Fibroblast of mammary gland (primary cell): ENCODE data around the gene USP12.

Experiments used
- DNase-seq: peaks from one replicate; pipeline ENCODE4 v3.0.0-alpha.2; 2010; ENCODE audit warnings: low read depth
- H3K4me3 ChIP-seq: 2 replicates; pipeline ENCODE4 v1.5.1; 2011; ENCODE audit warnings: low read depth, mild to moderate bottlenecking, low read length, moderate library complexity; ENCODE audit not compliant: control insufficient read depth
- TF ChIP-seq, protein P1 (sequence below): conservative IDR thresholded peaks from 2 replicates; pipeline ENCODE4 v1.5.1; 2011; ENCODE audit warnings: low read depth, low read length, inconsistent platforms; ENCODE audit not compliant: control insufficient read depth, insufficient read depth

The USP12 gene

DNA sequence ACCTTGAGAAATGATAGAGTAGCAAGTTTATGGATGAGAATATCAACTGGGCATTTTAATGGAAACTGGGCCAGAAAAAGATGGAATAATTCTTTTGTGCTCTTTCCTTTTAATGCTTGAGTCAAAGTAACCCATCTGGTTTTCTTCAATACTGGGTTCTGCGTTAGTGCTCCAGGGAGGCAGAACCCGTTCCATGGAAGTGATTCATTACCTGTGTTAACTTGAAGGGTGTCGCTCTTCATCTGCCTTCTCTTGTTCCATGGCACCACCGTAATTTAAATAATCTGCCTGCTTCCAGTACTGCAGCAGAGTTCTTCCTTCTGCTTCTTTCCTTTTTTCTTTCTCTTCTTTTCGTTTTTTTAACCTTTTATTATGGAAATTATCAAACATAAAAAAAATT, 14.7 kb upstream of the USP12 start:
- TF ChIP-seq, protein P1, sequence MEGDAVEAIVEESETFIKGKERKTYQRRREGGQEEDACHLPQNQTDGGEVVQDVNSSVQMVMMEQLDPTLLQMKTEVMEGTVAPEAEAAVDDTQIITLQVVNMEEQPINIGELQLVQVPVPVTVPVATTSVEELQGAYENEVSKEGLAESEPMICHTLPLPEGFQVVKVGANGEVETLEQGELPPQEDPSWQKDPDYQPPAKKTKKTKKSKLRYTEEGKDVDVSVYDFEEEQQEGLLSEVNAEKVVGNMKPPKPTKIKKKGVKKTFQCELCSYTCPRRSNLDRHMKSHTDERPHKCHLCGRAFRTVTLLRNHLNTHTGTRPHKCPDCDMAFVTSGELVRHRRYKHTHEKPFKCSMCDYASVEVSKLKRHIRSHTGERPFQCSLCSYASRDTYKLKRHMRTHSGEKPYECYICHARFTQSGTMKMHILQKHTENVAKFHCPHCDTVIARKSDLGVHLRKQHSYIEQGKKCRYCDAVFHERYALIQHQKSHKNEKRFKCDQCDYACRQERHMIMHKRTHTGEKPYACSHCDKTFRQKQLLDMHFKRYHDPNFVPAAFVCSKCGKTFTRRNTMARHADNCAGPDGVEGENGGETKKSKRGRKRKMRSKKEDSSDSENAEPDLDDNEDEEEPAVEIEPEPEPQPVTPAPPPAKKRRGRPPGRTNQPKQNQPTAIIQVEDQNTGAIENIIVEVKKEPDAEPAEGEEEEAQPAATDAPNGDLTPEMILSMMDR = no peak
- no peak for DNase-seq
- H3K4me3 ChIP-seq = no peak overlapping the region

DNA sequence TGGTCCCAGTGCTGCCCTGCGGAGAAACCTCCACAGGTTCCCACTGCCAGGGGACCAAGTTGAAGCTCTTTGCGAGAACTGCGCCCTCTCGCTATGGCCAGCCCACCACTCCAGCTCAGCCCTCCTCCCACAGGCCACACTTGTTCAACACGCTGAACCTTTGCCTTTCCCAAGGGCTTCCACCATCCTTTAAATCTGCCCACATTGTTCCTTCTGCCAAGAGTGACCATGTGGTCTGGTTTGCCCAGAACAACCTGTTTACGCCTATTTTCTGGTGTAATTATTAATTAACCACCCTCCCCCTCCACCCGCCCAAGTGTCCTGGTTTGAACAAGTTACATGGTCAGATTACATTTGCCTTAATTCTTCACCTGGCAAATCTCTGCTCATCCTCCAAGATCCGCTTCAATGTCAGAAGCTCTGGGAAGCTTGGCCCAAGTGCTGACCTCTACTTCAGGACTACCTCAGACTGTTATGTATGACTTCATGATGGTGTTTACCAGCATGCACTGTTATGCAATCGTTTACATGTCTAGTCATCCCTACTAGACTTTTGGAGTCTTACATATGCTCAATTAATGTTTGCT, 12.0 kb upstream of the USP12 start:
- TF ChIP-seq, protein P1 = no peak
- peak; percentile 87 for DNase-seq
- no peak overlapping the region for H3K4me3 ChIP-seq

DNA sequence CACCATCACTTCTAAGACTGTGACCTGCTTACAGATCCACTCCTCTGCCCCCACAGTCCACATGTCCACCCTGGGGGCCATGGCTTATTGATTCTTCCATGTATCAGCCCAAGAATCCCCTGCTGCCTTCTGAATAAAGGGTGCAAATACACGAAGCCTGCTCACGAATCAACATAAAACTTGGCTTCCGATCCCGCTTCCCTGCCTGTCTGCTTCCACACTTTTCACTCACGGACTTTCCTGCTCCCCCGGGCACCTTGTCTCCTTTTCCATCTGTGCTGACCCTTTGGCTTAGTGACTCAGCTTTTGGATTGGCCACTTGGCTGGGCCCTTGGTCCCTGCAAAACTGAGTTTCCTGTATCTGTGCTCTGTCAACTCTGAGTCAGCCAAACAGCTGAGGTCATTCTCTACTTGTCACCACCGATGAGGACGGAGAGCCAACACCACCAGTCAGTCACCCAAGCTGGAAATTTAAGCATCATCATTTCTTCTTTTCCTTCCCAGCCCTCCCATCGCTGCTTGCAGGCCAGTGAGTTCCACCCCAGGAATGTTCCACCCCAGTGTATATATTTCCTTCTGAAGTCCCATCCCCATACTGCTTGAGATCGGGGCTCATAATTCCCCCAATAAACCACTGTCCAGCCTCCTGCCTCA, 11.4 kb upstream of the USP12 start:
- TF ChIP-seq, protein P1 = no peak
- peak; percentile 98 for DNase-seq
- peak overlapping the region; percentile 9 for H3K4me3 ChIP-seq

DNA sequence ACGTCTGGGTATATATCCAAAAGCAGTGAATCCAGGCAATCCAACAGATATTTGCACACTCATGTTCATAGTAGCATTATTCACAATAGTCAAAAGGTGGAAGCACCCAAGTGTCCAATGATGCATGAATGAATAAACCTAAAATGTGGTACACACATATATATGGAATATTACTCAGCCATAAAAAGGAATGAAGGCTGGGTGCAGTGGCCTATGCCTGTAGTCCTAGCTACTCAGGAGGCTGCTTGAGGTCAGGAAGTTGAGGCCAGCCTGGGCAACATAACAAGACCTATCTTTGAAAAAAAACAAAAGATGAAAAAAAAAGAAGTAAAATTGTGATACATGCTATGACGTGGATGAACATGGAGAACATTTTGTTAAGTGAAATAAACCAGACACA, 10.4 kb upstream of the USP12 start:
- TF ChIP-seq, protein P1 = no peak
- no peak overlapping the region for H3K4me3 ChIP-seq
- no peak for DNase-seq

DNA sequence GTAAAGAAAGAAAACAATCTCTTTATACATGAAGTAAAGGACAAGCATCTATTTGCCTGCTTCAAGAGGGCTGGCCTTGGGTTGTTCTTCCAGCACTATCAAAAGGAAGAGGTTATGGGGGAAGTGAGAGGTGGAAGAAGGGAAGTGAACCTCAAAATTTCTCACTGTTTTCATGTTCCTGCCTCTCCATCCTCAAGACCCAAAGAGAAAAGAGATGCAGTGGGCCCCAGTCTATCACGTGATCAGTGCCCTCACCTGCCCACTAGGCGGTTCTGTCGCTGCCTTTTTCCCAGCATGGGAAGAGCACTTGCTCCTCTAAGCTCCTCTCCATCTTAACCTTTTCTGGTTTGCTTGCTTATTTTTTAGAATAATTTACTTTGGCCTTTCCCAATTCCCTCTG, 6.2 kb upstream of the USP12 start:
- TF ChIP-seq, protein P1 = no peak
- no peak overlapping the region for H3K4me3 ChIP-seq
- DNase-seq = no peak

DNA sequence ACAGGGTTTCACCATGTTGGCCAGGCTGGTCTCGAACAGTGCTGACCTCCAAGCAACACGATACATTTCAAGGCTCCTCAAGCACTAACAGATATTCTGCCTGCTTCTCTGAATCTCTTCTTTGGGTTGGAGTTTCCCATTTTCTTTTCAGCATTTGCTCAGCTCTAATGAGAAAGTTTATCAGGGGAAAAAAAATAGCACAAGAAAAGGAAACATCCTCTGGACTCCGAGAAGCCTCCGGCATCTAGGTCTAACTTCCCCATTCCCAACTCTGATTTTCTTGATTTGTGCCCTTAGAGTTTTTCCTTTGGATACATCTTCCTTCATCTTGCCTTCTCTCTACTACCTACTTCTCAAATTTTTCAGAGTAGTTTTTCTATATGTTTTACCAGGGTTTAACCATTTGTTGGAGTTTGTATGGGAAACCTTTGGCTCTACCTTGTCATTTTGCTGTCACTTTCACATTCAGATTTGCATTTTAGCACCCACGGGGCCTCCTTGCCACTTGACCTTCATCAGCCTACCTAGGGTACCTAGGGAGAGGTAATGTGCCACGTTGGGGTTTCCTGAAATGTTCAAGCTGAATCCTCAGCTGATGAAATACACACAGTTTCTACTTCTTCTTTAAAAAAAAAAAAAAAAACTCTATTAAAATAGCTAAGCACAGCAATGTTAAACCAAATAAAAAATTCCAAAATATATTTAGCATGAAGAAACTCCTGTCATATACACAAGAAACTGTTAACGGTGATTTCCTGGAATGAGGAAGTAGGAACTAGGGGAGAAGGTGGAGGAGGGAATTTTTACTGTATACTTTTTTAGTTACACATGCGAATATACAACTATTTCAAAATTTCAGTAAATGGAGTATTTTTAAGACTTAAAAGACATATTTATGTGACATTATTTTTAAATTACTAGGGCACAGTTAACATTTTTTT, 5.1 kb upstream of the USP12 start:
- no peak for DNase-seq
- TF ChIP-seq, protein P1 = no peak
- no peak overlapping the region for H3K4me3 ChIP-seq
